NT2/D1 (cell line): Measurements from ENCODE around the gene UTRN.

Experiments
- SUZ12 ChIP-seq: IDR thresholded peaks from 2 replicates; pipeline ENCODE4 v1.6.1; 2011; ENCODE audit not compliant: insufficient read length, insufficient read depth; ENCODE audit errors: extremely low read depth
- ZNF274 ChIP-seq: IDR thresholded peaks from 2 replicates; pipeline ENCODE4 v1.6.1; 2011; ENCODE audit warnings: mild to moderate bottlenecking, low read depth, low read length

DNA sequence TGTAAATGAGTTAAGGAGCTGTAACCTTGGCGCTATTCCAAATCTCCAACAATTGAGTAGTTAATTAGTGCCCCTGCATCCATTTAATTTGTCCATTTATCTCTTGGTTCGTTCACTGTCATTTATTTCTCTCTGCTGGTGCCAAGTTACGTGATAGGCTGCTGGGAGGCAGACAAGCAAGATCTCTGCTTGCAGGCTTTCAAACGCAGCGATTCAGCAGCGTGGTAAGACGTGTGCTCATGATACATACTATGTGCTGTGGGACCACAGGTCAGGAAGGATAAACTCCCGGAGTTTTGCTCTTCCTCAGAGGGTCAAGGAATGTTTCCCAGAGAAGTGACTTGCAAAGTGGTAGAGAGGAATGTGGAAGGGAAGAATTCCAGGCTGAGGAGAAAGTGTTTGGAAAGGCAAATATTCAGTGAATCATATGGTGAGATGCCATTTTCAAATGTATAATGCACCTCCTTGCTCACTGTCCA, 46.4 kb downstream of the UTRN start:
- TF ChIP-seq ZNF274 (no peak), SUZ12 (no peak)
